IMR-90 (cell line): ENCODE data around the gene TDG. TPM values are rescaled to one million over a fixed set of nuclear protein-coding genes. Genes with fewer than 3 reads are reported as not detected.

Experiments used
- ATAC-seq: fragments of 200-7000 bp; cut with Tn5 transposase; 2 replicates; pipeline ENCODE4 v1.9.1; 2020; ENCODE audit warnings: low read depth, mild to moderate bottlenecking, moderate library complexity
- BruUV-seq: library from RNA; stranded (reverse); fragments of 400-500 nt; replicated peaks from 2 replicates; lab custom pipeline; 2021; lab: Mats Ljungman, UMichigan
- CTCF ChIA-PET: fragments of 300-600 bp; formaldehyde crosslinking; extraction: SDS; loops from one replicate; lab custom pipeline; 2021; ENCODE audit warnings: antibody characterized with exemption; lab: Yijun Ruan, JAX
- POLR2A ChIA-PET: fragments of 300-600 bp; sonication (Branson Sonifier 250); formaldehyde crosslinking; loops from one replicate; lab custom pipeline; 2022; ENCODE audit warnings: antibody characterized with exemption; ENCODE audit not compliant: unreplicated experiment; lab: Charles Lee
- DNase-seq: peaks from one replicate; pipeline ENCODE4 v3.0.0; 2013
- H2AFZ ChIP-seq: replicated peaks from 2 replicates; pipeline ENCODE3; 2013; ENCODE audit warnings: low read length, mild to moderate bottlenecking; ENCODE audit not compliant: poor library complexity
- H2AK5ac ChIP-seq: 2 replicates; pipeline ENCODE4 v1.6.1; 2013; ENCODE audit warnings: low read depth, low read length, inconsistent platforms
- H2AK9ac ChIP-seq: replicated peaks from 2 replicates; pipeline ENCODE3; 2013; ENCODE audit warnings: mild to moderate bottlenecking, low read depth, low read length, moderate library complexity; ENCODE audit not compliant: poor library complexity
- H2BK120ac ChIP-seq: 2 replicates; pipeline ENCODE4 v1.6.1; 2013; ENCODE audit warnings: low read depth, low read length, inconsistent platforms
- H2BK15ac ChIP-seq: 3 replicates; pipeline ENCODE4 v1.6.1; 2013; ENCODE audit warnings: low read depth, low read length, inconsistent platforms
- H2BK20ac ChIP-seq: 2 replicates; pipeline ENCODE4 v1.6.1; 2013; ENCODE audit warnings: low read depth, mild to moderate bottlenecking, inconsistent platforms, low read length, moderate library complexity
- H2BK5ac ChIP-seq: 2 replicates; pipeline ENCODE4 v1.6.1; 2013; ENCODE audit warnings: mild to moderate bottlenecking, low read depth, low read length, inconsistent platforms; ENCODE audit not compliant: poor library complexity, severe bottlenecking
- H3K14ac ChIP-seq: replicated peaks from 2 replicates; pipeline ENCODE4 v1.6.1; 2013; ENCODE audit warnings: low read depth, low read length, inconsistent platforms
- H3K18ac ChIP-seq: 2 replicates; pipeline ENCODE4 v1.6.1; 2013; ENCODE audit warnings: low read depth, low read length, control low read depth
- H3K23ac ChIP-seq: 2 replicates; pipeline ENCODE4 v1.6.1; 2013; ENCODE audit warnings: low read depth, low read length, inconsistent platforms
- H3K27ac ChIP-seq: 2 replicates; pipeline ENCODE4 v1.5.1; 2013; ENCODE audit warnings: mild to moderate bottlenecking, control low read depth, low read length; ENCODE audit not compliant: insufficient read depth
- H3K27me3 ChIP-seq: 2 replicates; pipeline ENCODE4 v1.6.1; 2013; ENCODE audit warnings: low read length; ENCODE audit not compliant: control insufficient read depth, insufficient read depth
- H3K36me3 ChIP-seq: 2 replicates; pipeline ENCODE4 v1.6.1; 2013; ENCODE audit warnings: low read length, mixed read lengths; ENCODE audit not compliant: control insufficient read depth, insufficient read depth
- H3K4ac ChIP-seq: 2 replicates; pipeline ENCODE4 v1.6.1; 2013; ENCODE audit warnings: low read depth, low read length, inconsistent platforms
- H3K4me1 ChIP-seq: 2 replicates; pipeline ENCODE4 v1.6.1; 2013; ENCODE audit warnings: low read length, mixed read lengths; ENCODE audit not compliant: control insufficient read depth, insufficient read depth
- H3K4me2 ChIP-seq: 2 replicates; pipeline ENCODE4 v1.6.1; 2013; ENCODE audit warnings: low read depth, mild to moderate bottlenecking, control low read depth, low read length, moderate library complexity
- H3K4me3 ChIP-seq: 2 replicates; pipeline ENCODE4 v1.5.1; 2013; ENCODE audit warnings: low read depth, mild to moderate bottlenecking, control low read depth, low read length, moderate library complexity; ENCODE audit not compliant: insufficient read depth
- H3K56ac ChIP-seq: 2 replicates; pipeline ENCODE4 v1.6.1; 2013; ENCODE audit warnings: low read length, inconsistent platforms; ENCODE audit not compliant: insufficient read depth; ENCODE audit errors: extremely low read depth
- H3K79me1 ChIP-seq, 2 experiments: 2 replicates each; pipeline ENCODE4 v1.6.1; 2013; ENCODE audit warnings: low read length in 2 of 2, inconsistent platforms in 1 of 2, low read depth in 1 of 2
- H3K9ac ChIP-seq: 2 replicates; pipeline ENCODE4 v1.6.1; 2013; ENCODE audit warnings: low read depth, low read length, control low read depth
- H3K9me1 ChIP-seq: 2 replicates; pipeline ENCODE4 v1.6.1; 2013; ENCODE audit warnings: low read length, inconsistent platforms; ENCODE audit not compliant: insufficient read depth
- H3K9me3 ChIP-seq: 2 replicates; pipeline ENCODE4 v1.6.1; 2013; ENCODE audit warnings: low read length; ENCODE audit not compliant: control insufficient read depth, insufficient read depth
- H4K20me1 ChIP-seq: 2 replicates; pipeline ENCODE4 v1.6.1; 2013; ENCODE audit warnings: low read length, inconsistent platforms; ENCODE audit not compliant: insufficient read depth
- H4K5ac ChIP-seq: 2 replicates; pipeline ENCODE4 v1.6.1; 2013; ENCODE audit warnings: mild to moderate bottlenecking, low read depth, low read length, control low read depth
- H4K8ac ChIP-seq, 2 experiments: 2 replicates each; pipeline ENCODE4 v1.6.1; 2013; ENCODE audit warnings: low read depth in 2 of 2, low read length in 2 of 2, control low read depth in 1 of 2, inconsistent platforms in 1 of 2
- H4K91ac ChIP-seq: 2 replicates; pipeline ENCODE4 v1.6.1; 2013; ENCODE audit warnings: low read depth, low read length, inconsistent platforms; ENCODE audit not compliant: insufficient read depth
- CEBPB ChIP-seq: IDR thresholded peaks from 2 replicates; pipeline ENCODE4 v1.6.1; 2012; ENCODE audit warnings: low read depth, low read length, improper control_type of control experiment
- CHD1 ChIP-seq: IDR thresholded peaks from 2 replicates; pipeline ENCODE4 v1.6.1; 2012; ENCODE audit warnings: low read depth, low read length, improper control_type of control experiment
- ELK1 ChIP-seq: fragments of 150-350 bp; IDR thresholded peaks from 2 replicates; pipeline ENCODE4 v1.6.1; 2016; ENCODE audit warnings: low read depth, mild to moderate bottlenecking, low read length, moderate library complexity, borderline replicate concordance
- FOS ChIP-seq: fragments of 150-350 bp; IDR thresholded peaks from 2 replicates; pipeline ENCODE4 v1.6.1; 2016; ENCODE audit warnings: low read depth, low read length
- MAFK ChIP-seq: IDR thresholded peaks from 2 replicates; pipeline ENCODE4 v1.6.1; 2012; ENCODE audit warnings: low read depth, low read length, improper control_type of control experiment
- MAZ ChIP-seq: IDR thresholded peaks from 2 replicates; pipeline ENCODE4 v1.6.1; 2012; ENCODE audit warnings: low read depth, mild to moderate bottlenecking, low read length, improper control_type of control experiment, moderate library complexity, borderline replicate concordance
- MXI1 ChIP-seq: IDR thresholded peaks from 2 replicates; pipeline ENCODE4 v1.6.1; 2012; ENCODE audit warnings: low read depth, mild to moderate bottlenecking, low read length, moderate library complexity, borderline replicate concordance
- NFE2L2 ChIP-seq: fragments of 150-350 bp; IDR thresholded peaks from 2 replicates; pipeline ENCODE4 v1.6.1; 2016; ENCODE audit warnings: low read depth, mild to moderate bottlenecking, low read length
- RAD21 ChIP-seq: IDR thresholded peaks from 2 replicates; pipeline ENCODE4 v1.6.1; 2012; ENCODE audit warnings: low read length, improper control_type of control experiment
- RCOR1 ChIP-seq: IDR thresholded peaks from 2 replicates; pipeline ENCODE4 v1.6.1; 2012; ENCODE audit warnings: mild to moderate bottlenecking, low read length, improper control_type of control experiment; ENCODE audit not compliant: insufficient replicate concordance
- RFX5 ChIP-seq: IDR thresholded peaks from 2 replicates; pipeline ENCODE4 v1.8.0; 2012; ENCODE audit warnings: low read depth, mild to moderate bottlenecking, low read length, moderate library complexity
- SMC3 ChIP-seq: fragments of 150-350 bp; IDR thresholded peaks from 2 replicates; pipeline ENCODE4 v1.6.1; 2016; ENCODE audit warnings: low read depth, mild to moderate bottlenecking, antibody characterized with exemption, low read length, moderate library complexity
- WGBS, 2 experiments: methylation state at CpG; one replicate each; pipeline versions ENCODE4 v1.1.5 to v1.1.7; 2013; ENCODE audit warnings: missing lambda C conversion rate in 2 of 2; ENCODE audit not compliant: insufficient read length in 1 of 2; ENCODE audit errors: extremely low coverage in 2 of 2; 5-methylcytosine and 5-hydroxymethylcytosine counted together
- dilution Hi-C: fragments of 300-500 bp; cut with HindIII; formaldehyde crosslinking; loops from one replicate; pipeline ENCODE4 v1.14.3; 2018; ENCODE audit warnings: low sequenced_read_pairs; ENCODE audit not compliant: unreplicated experiment
- in situ Hi-C: fragments of 300-500 bp; cut with MboI; formaldehyde crosslinking; loops from 3 replicates; pipeline ENCODE4 v1.14.3; 2019; ENCODE audit warnings: low sequenced_read_pairs, inconsistent platforms, mixed read lengths
- intact Hi-C: fragments of 100-400 bp; cut with micrococcal nuclease; formaldehyde crosslinking; loops from 2 replicates; pipeline ENCODE4 v1.10.0; 2022
- polyA plus RNA-seq, 3 experiments: library from polyadenylated mRNA; depleted of rRNA; stranded (reverse); fragments of >200 nt; gene quantifications; 2 replicates each; pipeline ENCODE4 v1.2.3, GENCODE V29; 2012; ENCODE audit warnings: low replicate concordance in 1 of 3
- total RNA-seq: library from RNA; depleted of rRNA; stranded (reverse); fragments of >200 nt; gene quantifications from 2 replicates; pipeline ENCODE4 v1.2.3, GENCODE V29; 2012
- TF ChIP-seq, protein P1 (sequence below): fragments of 150-350 bp; IDR thresholded peaks from 2 replicates; pipeline ENCODE4 v1.6.1; 2017; ENCODE audit warnings: mild to moderate bottlenecking, antibody characterized with exemption, low read length, low read depth

Gene TDG
- total and polyA plus RNA-seq, 2 of the 4 experiments (the other 2 are of a cell fraction) = 14.0 to 14.7 TPM

GRCh38 chr12:103930034-103930786 lies 35.5 kb upstream of the TDG start, which contains the start of gene HSP90B1:
TSS of gene HSP90B1 (plus strand) at chr12:103930410. CDS start at chr12:103930516, 106 bp downstream.
- Histone ChIP-seq H2AFZ (peak within 1 kb of the TSS; percentile 94), H3K14ac (peak within 1 kb of the TSS; percentile 97), H2AK9ac (peak within 1 kb of the TSS; percentile 99), H3K9me1 (peaks cover 3% of the 10 kb centered on the region; the same call in 1 of the 2 replicates), H3K23ac (peak within 1 kb of the TSS; percentile 97), H4K8ac (peak within 1 kb of the TSS; percentile 89 to 99), H3K4me1 (peaks cover 5% of the 10 kb centered on the region), H3K27ac (peak within 1 kb of the TSS; percentile 92), H2BK5ac (peak within 1 kb of the TSS; percentile 92), H2BK15ac (peak within 1 kb of the TSS; percentile 86; the same call in 2 of the 3 replicates), H3K18ac (peak within 1 kb of the TSS; percentile 86), H2BK20ac (peak within 1 kb of the TSS; percentile 75), H4K5ac (peak within 1 kb of the TSS; percentile 95), H3K79me1 (peaks cover 15 to 34% of the 10 kb centered on the region in 2 experiments), H2BK120ac (peak within 1 kb of the TSS; percentile 92), H3K4ac (peak within 1 kb of the TSS; percentile 97), H3K36me3 (peaks cover 10% of the 10 kb centered on the region), H3K56ac (peak within 1 kb of the TSS; percentile 94), H3K4me3 (peak within 1 kb of the TSS; percentile 66), H3K4me2 (peak within 1 kb of the TSS; percentile 90), H3K9me3 (no peaks in the 10 kb centered on the region), H2AK5ac (peak within 1 kb of the TSS; percentile 93), H3K9ac (peak within 1 kb of the TSS; percentile 94), H4K20me1 (peaks cover 32% of the 10 kb centered on the region), H3K27me3 (no peaks in the 10 kb centered on the region), H4K91ac (peak within 1 kb of the TSS; percentile 94)
- WGBS, 2 experiments = 0% methylated on average over 15 of the region's 56 CpGs; no CpG with 5 or more reads in 1 of the 2 experiments
- POLR2A ChIA-PET = interaction anchor here (0.6 to 0.7 kb wide), 3 partner anchors 35 to 165 kb away, joined by 3 read pairs; no protein-coding TSS in a partner anchor
- ATAC-seq (peak; percentile 87), DNase-seq (peak; percentile 100)
- in situ Hi-C loops = loop anchor here (10.0 kb wide), 1 partner anchor 155 kb away; no protein-coding TSS in a partner anchor
- intact Hi-C loops = loop anchor here (2.0 kb wide), 1 partner anchor 159 kb away; no protein-coding TSS in a partner anchor
- dilution Hi-C loops = no loop called here
- BruUV-seq = no TSS peak
- CTCF ChIA-PET = interaction anchor here (1.0 to 1.2 kb wide), 2 partner anchors 35 to 72 kb away, joined by 3 to 4 read pairs; no protein-coding TSS in a partner anchor
- TF ChIP-seq CHD1 (no peak), RCOR1 (peak; percentile 15), RFX5 (peak; percentile 26; the same call in 1 of the 2 replicates), MAFK (no peak), FOS (peak; percentile 40; the same call in 1 of the 2 replicates), MAZ (peak; percentile 79), RAD21 (no peak), NFE2L2 (no peak), SMC3 (no peak), ELK1 (no peak), CEBPB (no peak), MXI1 (peak; percentile 14)
- TF ChIP-seq, protein P1, sequence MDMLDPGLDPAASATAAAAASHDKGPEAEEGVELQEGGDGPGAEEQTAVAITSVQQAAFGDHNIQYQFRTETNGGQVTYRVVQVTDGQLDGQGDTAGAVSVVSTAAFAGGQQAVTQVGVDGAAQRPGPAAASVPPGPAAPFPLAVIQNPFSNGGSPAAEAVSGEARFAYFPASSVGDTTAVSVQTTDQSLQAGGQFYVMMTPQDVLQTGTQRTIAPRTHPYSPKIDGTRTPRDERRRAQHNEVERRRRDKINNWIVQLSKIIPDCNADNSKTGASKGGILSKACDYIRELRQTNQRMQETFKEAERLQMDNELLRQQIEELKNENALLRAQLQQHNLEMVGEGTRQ = peak; percentile 79
